Panc1 (cell line): Measurements from ENCODE around the gene ZNHIT3.

ENCODE experiments used
- POLR2AphosphoS5 ChIP-seq: IDR thresholded peaks from 2 replicates; pipeline ENCODE4 v1.6.1; 2012; ENCODE audit warnings: mild to moderate bottlenecking, low read depth, low read length, moderate library complexity
- SIN3A ChIP-seq: IDR thresholded peaks from 2 replicates; pipeline ENCODE4 v1.6.1; 2012; ENCODE audit warnings: low read depth, mild to moderate bottlenecking, low read length, moderate library complexity, borderline replicate concordance; ENCODE audit not compliant: insufficient read depth
- TF ChIP-seq, protein P1 (sequence below): fragments of 450-650 bp; IDR thresholded peaks from 2 replicates; pipeline ENCODE4 v1.5.1; 2017; ENCODE audit warnings: mild to moderate bottlenecking

DNA sequence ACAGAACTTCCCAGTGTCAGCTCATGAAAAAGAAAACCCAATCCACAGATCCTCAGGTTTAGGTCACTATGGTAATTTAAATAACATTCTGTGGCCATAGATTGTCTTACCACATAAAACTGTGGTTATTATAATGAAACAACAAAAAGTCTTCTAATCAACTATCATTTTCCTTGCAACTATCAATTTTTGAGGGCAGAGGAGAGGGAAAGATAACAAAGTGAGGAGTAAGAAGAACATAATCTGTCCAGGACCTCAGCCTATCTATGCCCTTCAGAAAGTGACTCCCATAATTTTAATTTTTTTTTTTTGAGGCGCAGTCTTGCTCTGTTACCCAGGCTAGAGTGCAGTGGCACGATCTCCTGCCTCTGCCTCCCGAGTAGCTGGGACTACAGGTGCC lies 54.2 kb downstream of the ZNHIT3 start:
- TF ChIP-seq, protein P1, sequence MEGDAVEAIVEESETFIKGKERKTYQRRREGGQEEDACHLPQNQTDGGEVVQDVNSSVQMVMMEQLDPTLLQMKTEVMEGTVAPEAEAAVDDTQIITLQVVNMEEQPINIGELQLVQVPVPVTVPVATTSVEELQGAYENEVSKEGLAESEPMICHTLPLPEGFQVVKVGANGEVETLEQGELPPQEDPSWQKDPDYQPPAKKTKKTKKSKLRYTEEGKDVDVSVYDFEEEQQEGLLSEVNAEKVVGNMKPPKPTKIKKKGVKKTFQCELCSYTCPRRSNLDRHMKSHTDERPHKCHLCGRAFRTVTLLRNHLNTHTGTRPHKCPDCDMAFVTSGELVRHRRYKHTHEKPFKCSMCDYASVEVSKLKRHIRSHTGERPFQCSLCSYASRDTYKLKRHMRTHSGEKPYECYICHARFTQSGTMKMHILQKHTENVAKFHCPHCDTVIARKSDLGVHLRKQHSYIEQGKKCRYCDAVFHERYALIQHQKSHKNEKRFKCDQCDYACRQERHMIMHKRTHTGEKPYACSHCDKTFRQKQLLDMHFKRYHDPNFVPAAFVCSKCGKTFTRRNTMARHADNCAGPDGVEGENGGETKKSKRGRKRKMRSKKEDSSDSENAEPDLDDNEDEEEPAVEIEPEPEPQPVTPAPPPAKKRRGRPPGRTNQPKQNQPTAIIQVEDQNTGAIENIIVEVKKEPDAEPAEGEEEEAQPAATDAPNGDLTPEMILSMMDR, result no peak
- TF ChIP-seq SIN3A, result no peak
- no peak for TF ChIP-seq POLR2AphosphoS5
